H9 (cell line): ENCODE results near the gene TMUB2. TPM values are rescaled to one million over a fixed set of nuclear protein-coding genes. Genes with fewer than 3 reads are reported as not detected.

Experiments used
- DNase-seq: peaks from one replicate; pipeline ENCODE4 v3.0.0-alpha.2; 2017
- H2AFZ ChIP-seq: one replicate; pipeline ENCODE4 v1.6.1; 2013; ENCODE audit warnings: mild to moderate bottlenecking, low read length, control low read depth, moderate library complexity
- H2AK5ac ChIP-seq: 2 replicates; pipeline ENCODE4 v1.6.1; 2013; ENCODE audit warnings: low read length, control low read depth, mixed read lengths; ENCODE audit not compliant: insufficient read length
- H2BK120ac ChIP-seq: one replicate; pipeline ENCODE4 v1.6.1; 2013; ENCODE audit warnings: low read depth, mild to moderate bottlenecking, low read length, control low read depth, inconsistent platforms; ENCODE audit not compliant: poor library complexity, severe bottlenecking
- H2BK12ac ChIP-seq: 2 replicates; pipeline ENCODE4 v1.6.1; 2013; ENCODE audit warnings: low read length, control low read depth, mixed read lengths, low read depth; ENCODE audit not compliant: insufficient read length
- H2BK15ac ChIP-seq: 2 replicates; pipeline ENCODE4 v1.6.1; 2013; ENCODE audit warnings: low read depth, low read length, control low read depth
- H2BK20ac ChIP-seq: one replicate; pipeline ENCODE4 v1.6.1; 2013; ENCODE audit warnings: low read depth, mild to moderate bottlenecking, low read length, control low read depth, inconsistent platforms; ENCODE audit not compliant: poor library complexity, severe bottlenecking
- H2BK5ac ChIP-seq: 2 replicates; pipeline ENCODE4 v1.6.1; 2013; ENCODE audit warnings: low read length, control low read depth, mixed read lengths; ENCODE audit not compliant: insufficient read length
- H3K14ac ChIP-seq: 2 replicates; pipeline ENCODE4 v1.6.1; 2013; ENCODE audit warnings: low read length, control low read depth; ENCODE audit not compliant: insufficient read depth
- H3K18ac ChIP-seq: 2 replicates; pipeline ENCODE4 v1.6.1; 2013; ENCODE audit warnings: low read depth, mild to moderate bottlenecking, mixed read lengths, low read length, control low read depth; ENCODE audit not compliant: insufficient read length
- H3K23ac ChIP-seq: 2 replicates; pipeline ENCODE4 v1.6.1; 2013; ENCODE audit warnings: low read length, control low read depth, mixed read lengths, low read depth; ENCODE audit not compliant: insufficient read length
- H3K23me2 ChIP-seq: 2 replicates; pipeline ENCODE4 v1.6.1; 2013; ENCODE audit warnings: low read depth, mild to moderate bottlenecking, mixed read lengths, low read length, control low read depth; ENCODE audit not compliant: insufficient read length, poor library complexity, severe bottlenecking
- H3K27ac ChIP-seq: 2 replicates; pipeline ENCODE4 v1.5.1; 2013; ENCODE audit warnings: low read length, control low read depth, mixed read lengths, low read depth; ENCODE audit not compliant: insufficient read length
- H3K27me3 ChIP-seq: 2 replicates; pipeline ENCODE4 v1.6.1; 2013; ENCODE audit warnings: low read length, control low read depth, inconsistent platforms; ENCODE audit not compliant: insufficient read depth
- H3K4ac ChIP-seq: 2 replicates; pipeline ENCODE4 v1.6.1; 2013; ENCODE audit warnings: low read depth, mild to moderate bottlenecking, control low read depth, inconsistent platforms, low read length, moderate library complexity
- H3K4me1 ChIP-seq: 2 replicates; pipeline ENCODE4 v1.6.1; 2013; ENCODE audit warnings: low read length, control low read depth, inconsistent platforms; ENCODE audit not compliant: insufficient read depth
- H3K4me2 ChIP-seq: 2 replicates; pipeline ENCODE4 v1.6.1; 2013; ENCODE audit warnings: low read length, control low read depth, mixed read lengths; ENCODE audit not compliant: insufficient read length, insufficient read depth
- H3K56ac ChIP-seq: 2 replicates; pipeline ENCODE4 v1.6.1; 2013; ENCODE audit warnings: low read depth, mild to moderate bottlenecking, mixed read lengths, low read length, control low read depth; ENCODE audit not compliant: insufficient read length
- H3K79me1 ChIP-seq: 2 replicates; pipeline ENCODE4 v1.6.1; 2013; ENCODE audit warnings: low read depth, mild to moderate bottlenecking, moderate library complexity, low read length, control low read depth, inconsistent platforms; ENCODE audit not compliant: insufficient read depth, poor library complexity, severe bottlenecking
- H3K79me2 ChIP-seq: 2 replicates; pipeline ENCODE4 v1.6.1; 2013; ENCODE audit warnings: low read length, control low read depth, inconsistent platforms; ENCODE audit not compliant: insufficient read depth
- H3K9ac ChIP-seq: 2 replicates; pipeline ENCODE4 v1.6.1; 2013; ENCODE audit warnings: low read length, control low read depth, mixed read lengths; ENCODE audit not compliant: insufficient read length; ENCODE audit errors: extremely low read depth
- H3K9me3 ChIP-seq: one replicate; pipeline ENCODE4 v1.6.1; 2013; ENCODE audit warnings: low read depth, low read length, inconsistent platforms; ENCODE audit not compliant: control insufficient read depth
- H3T11ph ChIP-seq: one replicate; pipeline ENCODE4 v1.6.1; 2013; ENCODE audit warnings: mild to moderate bottlenecking, low read length, control low read depth, inconsistent platforms
- H4K20me1 ChIP-seq: one replicate; pipeline ENCODE4 v1.6.1; 2013; ENCODE audit not compliant: control insufficient read depth, insufficient read length, insufficient read depth
- H4K5ac ChIP-seq: 2 replicates; pipeline ENCODE4 v1.6.1; 2013; ENCODE audit warnings: low read depth, mild to moderate bottlenecking, mixed read lengths, low read length, control low read depth; ENCODE audit not compliant: insufficient read length
- H4K8ac ChIP-seq: replicated peaks from 2 replicates; pipeline ENCODE4 v1.6.1; 2013; ENCODE audit warnings: low read length, control low read depth, mixed read lengths, low read depth; ENCODE audit not compliant: insufficient read length
- H4K91ac ChIP-seq: 2 replicates; pipeline ENCODE4 v1.6.1; 2013; ENCODE audit warnings: low read depth, mild to moderate bottlenecking, moderate library complexity, mixed read lengths, low read length, control low read depth; ENCODE audit not compliant: insufficient read length
- H3K27ac Mint-ChIP-seq, 3 experiments: 2 replicates in 2 of 3; 3 replicates in 1 of 3; pipeline ENCODE4 v1.8.0; 2020 to 2021; ENCODE audit warnings: mixed read lengths in 3 of 3, mild to moderate bottlenecking in 1 of 3, moderate library complexity in 1 of 3
- H3K27me3 Mint-ChIP-seq: 2 replicates; pipeline ENCODE4 v1.8.0; 2021; ENCODE audit warnings: low read depth, mild to moderate bottlenecking, moderate library complexity, mixed read lengths
- H3K36me3 Mint-ChIP-seq, 3 experiments: 2 replicates in 2 of 3; 3 replicates in 1 of 3; pipeline ENCODE4 v1.8.0; 2020 to 2021; ENCODE audit warnings: low read depth in 3 of 3, mixed read lengths in 3 of 3; ENCODE audit not compliant: insufficient read depth in 1 of 3
- H3K4me1 Mint-ChIP-seq, 2 experiments: 2 replicates each; pipeline ENCODE4 v1.8.0; 2020; ENCODE audit warnings: mixed read lengths in 2 of 2
- H3K4me3 Mint-ChIP-seq, 2 experiments: 2 replicates in 1 of 2; 3 replicates in 1 of 2; pipeline ENCODE4 v1.8.0; 2020 to 2021; ENCODE audit warnings: mild to moderate bottlenecking in 2 of 2, mixed read lengths in 2 of 2, moderate library complexity in 1 of 2
- H3K9me3 Mint-ChIP-seq, 2 experiments: 2 replicates in 1 of 2; 3 replicates in 1 of 2; pipeline ENCODE4 v1.8.0; 2020; ENCODE audit warnings: mild to moderate bottlenecking in 2 of 2, mixed read lengths in 2 of 2, moderate library complexity in 1 of 2
- CTCF ChIP-seq: fragments of 200-600 bp; sonication (generic); conservative IDR thresholded peaks from 3 replicates; pipeline ENCODE4 v1.8.0; 2021; ENCODE audit warnings: antibody characterized with exemption, mild to moderate bottlenecking
- WGBS: extraction: QIAGEN DNeasy Blood & Tissue Kit; methylation state at CpG from one replicate; pipeline ENCODE4 v1.1.7; 2013; ENCODE audit warnings: missing lambda C conversion rate, low lambda C conversion rate, mixed read lengths; ENCODE audit not compliant: insufficient read length; ENCODE audit errors: extremely low coverage; 5-methylcytosine and 5-hydroxymethylcytosine counted together
- total RNA-seq: library from RNA; stranded (reverse); gene quantifications from 2 replicates; pipeline ENCODE4 v1.2.1, GENCODE V29; 2021

Gene TMUB2
- total RNA-seq, 1 experiment from 2014 or later: 22.9 TPM

GRCh38 chr17:44149750-44150329 is 36.9 kb upstream of the TMUB2 start:
- no CpG with 5 or more reads among the region's 4 CpGs for WGBS
- H3K27ac Mint-ChIP-seq: peak overlapping the region in 2 of 3 experiments; percentile 64 to 91; a peak in 5 of 7 replicates
- H4K8ac ChIP-seq: no peak overlapping the region
- peaks cover 8% of the 10 kb centered on the region for H3K79me1 ChIP-seq
- no peak overlapping the region for H2BK5ac ChIP-seq
- H3K4me2 ChIP-seq: no peak overlapping the region
- no peak overlapping the region for H3K18ac ChIP-seq
- no peak overlapping the region for H2BK15ac ChIP-seq
- no peak overlapping the region for H2BK12ac ChIP-seq
- H3K27me3 ChIP-seq: no peaks in the 10 kb centered on the region
- H2AFZ ChIP-seq: no peak overlapping the region
- H3K9me3 ChIP-seq: no peaks in the 10 kb centered on the region
- no peak overlapping the region for H2BK20ac ChIP-seq
- no peak overlapping the region for H4K91ac ChIP-seq
- no peak overlapping the region for H3T11ph ChIP-seq
- no peak overlapping the region for H3K4me3 Mint-ChIP-seq
- H4K5ac ChIP-seq: no peak overlapping the region
- H3K36me3 Mint-ChIP-seq: peaks cover 38 to 85% (median 79%) of the 10 kb centered on the region in 3 experiments
- no peaks in the 10 kb centered on the region for H3K23me2 ChIP-seq
- no peaks in the 10 kb centered on the region for H3K4me1 Mint-ChIP-seq
- H3K9me3 Mint-ChIP-seq: no peaks in the 10 kb centered on the region
- no peaks in the 10 kb centered on the region for H3K4me1 ChIP-seq
- no peaks in the 10 kb centered on the region for H4K20me1 ChIP-seq
- no peak overlapping the region for H3K23ac ChIP-seq
- H3K9ac ChIP-seq: no peak overlapping the region
- H2AK5ac ChIP-seq: no peak overlapping the region
- H3K27me3 Mint-ChIP-seq: no peaks in the 10 kb centered on the region
- no peak overlapping the region for H2BK120ac ChIP-seq
- H3K14ac ChIP-seq: no peak overlapping the region
- no peak for TF ChIP-seq CTCF
- H3K4ac ChIP-seq: no peak overlapping the region
- peaks cover 3% of the 10 kb centered on the region; the same call in 1 of the 2 replicates for H3K79me2 ChIP-seq
- DNase-seq: no peak
- H3K56ac ChIP-seq: no peak overlapping the region
- no peak overlapping the region for H3K27ac ChIP-seq
